HG03066 (cell line): ENCODE data around the gene ACOX3.
"Not testable (repeated sequence)": the region's sequence is repeated elsewhere in the genome, so short reads cannot be mapped to it uniquely, and the experiment has no call there.

Source experiments
- ATAC-seq: cut with Tn5 transposase; IDR thresholded peaks from one replicate; pipeline ENCODE4 v1.9.1; 2021; ENCODE audit warnings: low read depth; ENCODE audit not compliant: unreplicated experiment

Gene ACOX3

DNA sequence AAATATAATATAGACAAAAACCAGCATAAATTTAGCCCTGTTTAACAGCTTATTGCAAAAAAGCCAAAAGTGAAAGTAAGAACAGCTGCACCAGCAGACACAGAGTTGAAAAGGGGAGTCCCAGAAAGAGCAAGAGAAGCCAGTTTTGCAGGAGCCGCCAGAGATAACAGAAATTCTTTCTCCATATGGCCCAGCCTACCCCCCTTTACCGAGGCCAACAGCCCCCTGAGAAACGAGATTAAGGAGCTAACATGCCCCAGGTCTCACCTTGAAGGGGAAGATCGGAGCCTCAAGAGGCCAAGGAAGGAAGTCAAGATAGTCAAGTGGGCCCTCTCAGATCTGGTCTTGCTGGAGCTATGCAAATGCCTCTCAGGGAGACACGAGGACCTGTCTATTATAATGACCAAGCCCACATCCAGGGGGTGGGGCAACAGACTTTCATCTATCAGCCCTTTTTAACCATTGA is 4.8 kb downstream of the ACOX3 start:
- peak; percentile 53 for ATAC-seq

GRCh38 chr4:8434251-8435073 is 6.1 kb downstream of the ACOX3 start:
- ATAC-seq: no peak

DNA sequence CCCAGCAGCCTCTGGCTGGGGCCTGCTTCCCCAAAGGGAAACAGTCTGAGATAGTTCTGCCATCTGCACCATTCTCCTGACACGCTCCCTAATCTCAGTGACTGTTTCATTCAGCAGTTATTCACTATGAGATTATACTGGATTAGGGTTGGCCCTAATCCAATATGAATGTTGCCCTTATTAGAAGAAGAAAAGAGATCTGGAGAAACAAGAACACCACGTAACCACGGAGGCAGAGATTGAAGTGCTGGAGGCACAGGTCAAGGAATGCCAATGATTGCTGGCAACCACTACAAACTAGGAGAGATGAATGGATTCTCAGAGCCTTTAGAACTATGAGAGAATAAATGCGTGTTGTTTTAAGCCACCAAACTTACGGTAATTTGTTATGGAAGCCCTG is 7.4 kb downstream of the ACOX3 start:
- no peak for ATAC-seq

- ATAC-seq: no peak
These were observed 9.0 kb downstream of the ACOX3 start for GRCh38 chr4:8431553-8431952.

DNA sequence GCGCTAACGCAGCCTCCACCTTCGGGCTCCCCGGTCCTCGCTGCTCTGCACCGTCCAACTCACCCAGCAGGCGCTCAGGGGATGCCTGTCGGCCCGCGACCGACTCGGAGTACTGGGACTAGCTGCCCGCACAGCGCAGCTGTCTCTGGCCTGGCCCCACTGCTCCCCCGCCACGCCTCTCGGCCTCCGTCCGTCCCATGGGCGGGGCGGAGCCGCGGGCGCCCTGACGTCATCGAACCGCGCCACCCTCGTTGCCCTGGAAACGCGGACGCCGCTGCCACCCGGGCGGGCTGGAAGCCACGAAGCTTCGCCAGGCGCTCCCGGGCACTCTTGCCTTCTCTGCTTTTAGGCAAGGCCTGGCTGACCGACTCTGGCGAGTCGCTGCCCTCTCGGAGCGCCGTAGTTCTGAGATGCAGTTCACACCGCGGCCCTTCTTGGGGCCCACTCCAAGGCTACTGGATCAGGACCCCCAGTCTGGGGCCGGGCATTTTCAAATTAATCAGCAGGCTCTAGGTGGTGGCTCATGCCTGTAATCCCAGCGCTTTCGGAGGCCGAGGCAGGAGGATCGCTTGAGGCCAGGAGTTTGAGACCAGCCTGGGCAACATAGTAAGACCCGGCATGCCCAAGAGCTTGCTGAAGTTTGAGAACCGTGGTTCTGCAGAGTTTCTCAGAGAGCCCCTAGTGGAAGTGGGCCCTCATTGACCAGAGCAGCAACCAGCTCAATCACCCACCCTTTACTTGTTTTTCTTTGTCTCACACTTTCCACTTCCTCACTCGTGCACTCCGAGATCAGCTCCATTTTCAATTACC is 12.0 kb downstream of the ACOX3 start:
- ATAC-seq: peak; percentile 93

DNA sequence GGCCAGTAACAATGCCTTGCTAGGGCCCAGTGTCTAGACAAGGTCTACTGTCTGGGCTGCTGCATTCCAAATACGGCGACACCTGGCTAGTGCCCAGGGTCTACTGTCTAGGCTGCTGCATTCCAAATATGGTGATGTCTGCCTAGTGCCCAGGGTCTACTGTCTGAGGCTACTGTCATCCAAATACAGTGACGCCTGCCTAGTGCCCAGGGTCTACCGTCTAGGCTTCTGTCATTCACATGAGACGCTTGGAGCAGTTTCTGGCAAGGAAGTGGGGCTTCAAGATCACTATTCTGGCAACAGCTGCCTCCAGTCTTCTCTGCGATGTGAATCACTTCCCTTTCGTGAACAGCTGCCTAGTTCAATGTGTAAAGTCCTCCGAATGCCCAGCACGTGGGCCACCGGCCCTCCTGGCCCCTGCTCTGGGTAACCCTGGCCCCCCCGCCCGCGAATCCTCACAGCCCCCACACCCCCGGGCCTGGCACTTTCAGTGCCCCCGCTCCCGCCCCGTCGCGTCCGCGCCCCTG is 12.7 kb downstream of the ACOX3 start:
- ATAC-seq: peak; percentile 59

DNA sequence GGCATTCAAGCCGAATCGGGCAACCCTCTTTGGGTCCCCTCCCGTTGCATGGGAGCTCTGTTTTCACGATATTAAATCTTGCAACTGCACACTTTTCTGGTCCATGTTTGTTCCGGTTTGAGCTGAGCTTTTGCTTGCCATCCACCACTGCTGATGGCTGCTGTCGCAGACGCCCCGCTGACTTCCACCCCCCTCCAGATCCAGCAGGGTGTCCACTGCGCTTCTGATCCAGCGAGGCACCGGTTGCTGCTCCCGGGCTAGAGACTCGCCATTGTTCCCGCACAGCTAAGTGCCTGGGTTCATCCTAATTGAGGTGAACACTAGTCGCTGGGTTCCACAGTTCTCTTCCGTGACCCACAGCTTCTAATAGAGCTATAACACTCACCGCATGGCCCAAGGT is 13.3 kb downstream of the ACOX3 start:
- no peak for ATAC-seq

DNA sequence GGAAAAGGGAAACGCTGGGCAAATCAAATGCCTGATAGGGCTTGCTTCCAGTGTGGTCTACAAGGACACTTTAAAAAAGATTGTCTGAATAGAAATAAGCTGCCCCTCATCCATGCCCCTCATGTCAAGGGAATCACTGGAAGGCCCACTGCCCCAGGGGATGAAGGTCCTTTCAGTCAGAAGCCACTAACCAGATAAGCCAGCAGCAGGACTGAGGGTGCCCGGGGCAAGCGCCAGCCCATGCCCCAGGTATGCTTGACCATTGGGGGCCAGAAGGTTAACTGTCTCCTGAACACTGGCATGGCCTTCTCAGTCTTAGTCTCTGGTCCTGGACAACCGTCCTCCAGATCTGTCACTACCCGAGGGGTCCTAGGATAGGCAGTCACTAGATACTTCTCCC is 17.7 kb downstream of the ACOX3 start:
- ATAC-seq: no peak

DNA sequence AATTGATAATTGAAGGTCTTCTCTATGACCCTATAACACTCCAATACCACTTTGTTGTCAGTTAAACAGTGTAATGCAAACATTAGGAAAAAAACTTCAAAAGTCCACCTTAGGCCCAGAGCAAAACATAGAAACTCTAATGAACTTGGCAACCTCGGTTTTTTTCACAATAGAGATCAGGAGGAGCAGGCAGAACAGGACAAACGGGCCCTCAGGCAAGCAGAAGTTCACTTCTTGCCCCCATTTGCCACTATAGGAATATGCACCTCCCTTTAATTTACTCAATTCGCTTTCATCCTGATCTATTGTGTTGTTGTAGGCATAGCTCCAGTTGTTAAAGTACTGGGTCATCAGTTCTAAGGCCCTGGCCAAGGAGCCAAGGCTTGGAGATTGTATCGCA is 18.2 kb downstream of the ACOX3 start:
- no peak for ATAC-seq

DNA sequence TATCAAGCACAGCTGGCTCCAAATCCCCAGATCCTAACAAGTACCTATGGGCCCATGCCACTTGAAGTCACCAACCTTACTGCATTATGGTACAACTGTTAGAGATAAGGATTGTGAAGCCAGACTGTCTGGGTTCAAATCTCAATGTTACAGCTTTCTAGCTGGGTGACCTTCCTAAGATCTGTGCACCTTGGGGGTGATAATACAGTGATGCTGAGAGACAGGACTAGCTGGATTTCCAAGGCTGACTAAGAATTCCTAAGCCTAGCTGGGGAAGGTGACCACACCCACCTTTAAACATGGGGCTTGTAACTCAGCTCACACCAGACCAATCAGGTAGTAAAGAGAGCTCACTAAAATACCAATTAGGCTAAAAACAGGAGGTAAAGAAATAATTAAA is 20.4 kb downstream of the ACOX3 start:
- ATAC-seq: not testable (repeated sequence)

DNA sequence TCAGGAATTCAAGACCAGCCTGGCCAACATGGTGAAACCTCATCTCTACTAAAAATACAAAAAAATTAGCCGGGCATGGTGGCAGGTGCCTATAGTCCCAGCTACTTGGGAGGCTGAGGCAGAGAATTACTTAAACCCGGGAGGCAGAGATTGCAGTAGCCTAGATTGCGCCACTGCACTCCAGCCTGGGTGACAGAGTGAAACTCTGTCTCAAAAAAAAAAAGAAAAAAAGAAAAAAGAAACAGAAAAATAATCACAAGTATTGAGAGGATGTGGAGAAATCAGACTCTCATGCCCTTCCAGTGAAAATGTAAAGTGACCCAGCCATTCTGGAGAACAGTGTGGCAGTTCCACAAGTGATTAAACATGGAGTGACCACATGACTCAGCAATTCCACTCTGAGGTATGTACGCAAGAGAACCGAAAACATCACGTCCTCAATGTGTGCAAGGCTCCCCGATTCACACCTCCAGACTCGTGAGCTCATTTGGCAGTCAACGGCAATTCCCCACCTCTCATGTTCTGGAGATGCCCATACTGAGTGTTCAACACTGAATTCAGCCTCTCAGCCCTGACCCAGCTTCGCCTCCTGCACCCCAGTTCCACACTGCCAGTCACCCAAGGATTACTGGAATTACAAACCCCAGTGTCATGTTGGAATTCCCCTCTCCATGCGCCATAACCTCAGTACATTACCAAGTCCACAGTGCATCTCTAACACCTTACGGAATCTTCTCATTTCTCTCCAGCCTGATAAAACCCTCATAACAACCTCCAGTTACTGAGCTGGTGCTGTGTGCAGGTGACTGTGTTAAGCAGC is 21.1 kb downstream of the ACOX3 start:
- ATAC-seq: peak; percentile 85

DNA sequence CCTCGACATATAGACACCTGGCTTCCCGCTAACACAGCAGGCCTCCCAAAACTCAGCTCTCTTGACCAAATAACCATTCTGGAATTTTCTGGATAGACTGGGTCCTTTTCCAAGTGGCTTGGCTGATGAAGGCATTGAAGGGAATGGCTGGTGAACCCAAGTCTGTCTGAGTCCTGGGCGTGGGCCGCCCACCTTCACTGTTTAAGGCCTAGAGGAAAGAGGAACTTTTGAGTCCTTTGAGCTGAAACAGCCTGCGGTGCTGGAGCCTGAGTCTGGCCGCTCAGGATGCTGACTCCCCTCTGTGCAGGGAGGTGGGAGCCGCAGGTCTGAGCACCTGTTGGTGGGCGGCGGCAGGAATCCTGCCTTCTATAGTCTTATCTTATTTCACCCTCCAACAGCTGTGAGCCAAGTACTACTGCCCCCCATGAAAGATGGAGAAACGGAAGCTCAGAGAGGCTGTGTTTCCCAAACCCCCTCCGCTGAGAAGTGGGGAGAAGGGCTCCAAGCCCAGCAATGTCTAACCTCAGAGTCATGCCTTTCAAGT is 23.4 kb downstream of the ACOX3 start:
- ATAC-seq: no peak

- ATAC-seq: no peak
These were observed 26.1 kb downstream of the ACOX3 start for GRCh38 chr4:8414377-8414776.

DNA sequence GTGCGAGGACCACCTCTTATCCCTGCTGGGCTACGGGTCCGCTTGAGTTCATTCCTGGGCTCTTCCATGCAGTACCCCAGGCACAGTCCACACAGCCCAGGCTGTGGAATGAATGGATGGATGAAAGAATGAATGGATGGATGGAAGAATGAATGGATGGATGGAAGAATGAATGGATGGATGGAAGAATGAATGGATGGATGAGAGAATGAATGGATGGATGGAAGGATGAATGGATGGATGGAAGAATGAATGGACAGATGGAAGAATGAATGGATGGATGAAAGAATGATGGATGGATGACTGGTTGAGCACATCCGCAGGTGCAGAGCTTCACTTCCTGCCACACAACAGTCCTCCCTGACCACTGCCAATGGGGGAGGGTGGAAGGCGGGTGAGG is 28.2 kb downstream of the ACOX3 start:
- no peak for ATAC-seq

GRCh38 chr4:8411351-8412180 is 29.0 kb downstream of the ACOX3 start:
- no peak for ATAC-seq

GRCh38 chr4:8410641-8411271 is 29.8 kb downstream of the ACOX3 start:
- no peak for ATAC-seq

GRCh38 chr4:8410066-8410625 is 30.4 kb downstream of the ACOX3 start:
- no peak for ATAC-seq

- ATAC-seq: no peak
These were observed 31.1 kb downstream of the ACOX3 start for GRCh38 chr4:8409264-8410065.
